Stimulated activated CD8-positive, alpha-beta memory T cell treated with anti-CD3 and anti-CD28 coated beads, Interleukin-12 subunit alpha, Interleukin-12 subunit beta, amount 100 ng/mL, for 1 hour (primary cell): ENCODE data around the gene CRTC1.
"Not testable (repeated sequence)": the region's sequence is repeated elsewhere in the genome, so short reads cannot be mapped to it uniquely, and the experiment has no call there.

ENCODE experiments used
- DNase-seq: peaks from one replicate; pipeline ENCODE4 v3.0.0-alpha.2; 2020; ENCODE audit warnings: low read depth

The CRTC1 gene

DNA sequence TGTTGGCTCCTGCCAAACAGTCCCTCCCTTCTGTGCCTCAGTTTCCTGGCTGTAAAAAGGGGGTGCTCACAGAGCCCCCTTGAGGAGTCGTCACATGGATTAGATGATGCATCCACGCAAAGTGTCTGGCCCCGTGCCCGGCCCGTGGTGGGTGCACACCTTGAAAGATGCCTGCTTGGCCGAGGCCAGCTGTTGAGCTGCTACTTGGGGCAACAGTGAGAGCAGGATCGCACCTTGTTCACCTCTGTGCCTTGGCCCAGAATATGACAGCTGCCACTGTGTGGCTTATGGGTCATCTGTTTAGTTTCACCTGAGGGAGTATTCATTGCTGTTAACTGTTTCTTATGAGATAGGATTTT, 17.7 kb downstream of the CRTC1 start:
- DNase-seq: no peak

DNA sequence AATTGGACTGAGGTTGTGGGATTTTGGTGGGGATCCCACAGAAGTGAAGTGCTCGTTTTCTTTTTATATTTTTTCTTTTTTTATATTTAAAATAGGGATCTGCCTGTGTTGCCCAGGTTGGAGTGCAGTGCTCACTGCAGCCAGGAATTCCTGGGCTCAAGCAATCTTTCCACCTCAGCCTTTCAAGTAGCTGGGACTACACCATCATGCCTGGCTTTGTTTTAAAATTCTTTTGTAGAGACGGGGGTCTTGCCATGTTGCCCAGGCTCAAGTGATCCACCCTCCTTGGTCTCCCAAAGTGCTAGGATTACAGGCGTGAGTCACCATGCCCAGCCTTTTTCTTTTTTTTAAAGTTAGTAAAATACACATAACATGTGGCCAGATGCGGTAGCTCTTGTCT, 20.6 kb downstream of the CRTC1 start:
- DNase-seq: no peak

DNA sequence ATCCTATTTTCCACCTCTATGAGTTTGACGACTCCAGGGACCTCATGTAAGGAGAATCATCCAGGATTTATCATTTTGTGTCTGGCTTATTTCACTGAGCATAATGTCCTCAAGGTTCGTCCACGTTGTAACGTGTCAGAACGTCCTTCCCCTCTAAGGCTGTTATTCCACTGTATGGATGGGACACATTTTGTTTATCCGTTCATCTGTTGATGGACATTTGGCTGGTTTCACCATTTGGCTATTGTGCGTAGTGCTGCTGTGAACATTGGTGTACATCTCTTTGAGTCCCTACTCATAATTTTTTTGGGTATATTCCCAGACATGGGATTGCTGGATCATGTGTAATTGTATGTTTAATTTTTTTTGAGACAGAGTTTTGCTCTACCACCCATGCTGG, 21.5 kb downstream of the CRTC1 start:
- no peak for DNase-seq

DNA sequence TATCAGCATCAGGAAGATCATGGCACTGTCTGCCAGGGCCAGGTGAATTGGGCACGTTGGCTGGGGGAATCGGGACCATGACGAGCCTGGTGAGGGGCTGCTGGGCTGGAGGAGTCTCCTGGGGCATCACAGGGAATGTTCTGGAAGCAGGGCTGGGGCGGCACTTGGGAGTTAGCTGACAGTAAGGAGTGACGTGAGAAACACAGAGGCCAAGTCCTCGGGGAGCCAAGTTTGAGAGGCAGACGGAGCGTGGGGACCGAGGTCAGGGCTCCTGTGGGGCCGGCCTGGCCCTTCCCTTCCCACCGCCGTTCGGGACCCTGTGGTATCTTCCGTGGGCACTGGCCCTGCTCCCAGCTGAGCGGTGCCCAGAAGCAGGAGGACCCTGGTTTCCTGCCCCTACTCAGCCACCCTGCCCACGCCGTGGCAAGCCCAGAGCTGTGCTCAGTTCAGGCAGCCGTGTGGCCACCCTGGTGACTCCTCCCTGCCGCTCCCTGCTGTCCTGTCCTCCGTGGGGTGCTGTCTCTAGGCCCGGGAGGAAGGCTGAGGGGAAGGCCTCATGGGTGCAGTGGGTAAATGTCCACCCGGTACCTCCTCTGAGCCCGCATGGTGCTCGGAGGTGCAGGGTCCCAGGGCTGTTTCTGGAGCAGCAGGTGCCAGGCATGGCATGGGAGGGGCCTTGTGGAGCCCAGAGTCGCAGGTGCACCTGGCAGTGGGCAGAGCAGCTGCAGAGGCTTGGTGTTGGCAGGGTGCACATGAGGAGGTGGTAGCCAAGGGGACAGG, 25.2 kb downstream of the CRTC1 start:
- DNase-seq: no peak

DNA sequence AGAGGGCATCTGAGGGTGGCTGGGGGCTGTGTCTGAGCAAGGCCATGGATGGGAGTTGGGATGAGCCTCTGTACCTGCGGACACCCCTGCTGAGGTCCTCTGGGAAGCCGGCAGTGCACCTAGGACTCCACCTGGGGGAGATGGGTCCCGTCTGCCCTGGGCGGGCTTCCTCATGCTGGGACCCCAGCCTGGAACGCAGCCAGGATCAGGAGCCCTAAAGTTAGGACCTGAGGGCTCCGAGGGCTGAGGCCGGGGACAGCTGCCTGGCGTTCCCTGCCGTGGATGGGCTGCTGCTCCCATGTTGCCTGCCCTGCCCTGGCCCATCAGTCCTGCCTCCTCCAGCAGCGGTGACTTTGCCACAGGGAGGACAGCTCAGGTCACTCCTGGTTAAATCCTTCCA, 26.1 kb downstream of the CRTC1 start:
- no peak for DNase-seq

DNA sequence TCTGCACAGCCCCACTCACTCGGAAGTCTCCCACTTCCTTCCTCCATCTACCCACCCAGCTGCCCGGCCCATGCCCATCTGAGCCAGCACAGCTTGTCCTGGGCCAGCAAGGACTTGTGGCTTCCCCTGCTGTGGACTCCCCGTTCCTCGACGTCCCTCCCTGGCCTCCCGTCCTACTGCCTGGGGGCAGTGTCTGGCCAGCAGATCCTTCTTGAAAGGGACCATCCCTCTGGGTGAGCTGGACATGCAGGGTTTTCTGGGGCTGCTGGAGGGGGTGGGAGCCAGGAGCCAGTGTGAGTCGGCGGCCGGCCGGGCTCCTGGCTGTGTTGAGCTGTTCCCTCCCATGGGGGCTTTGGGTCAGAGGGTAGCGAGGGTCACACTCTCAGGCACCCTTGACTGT, 26.7 kb downstream of the CRTC1 start:
- no peak for DNase-seq

DNA sequence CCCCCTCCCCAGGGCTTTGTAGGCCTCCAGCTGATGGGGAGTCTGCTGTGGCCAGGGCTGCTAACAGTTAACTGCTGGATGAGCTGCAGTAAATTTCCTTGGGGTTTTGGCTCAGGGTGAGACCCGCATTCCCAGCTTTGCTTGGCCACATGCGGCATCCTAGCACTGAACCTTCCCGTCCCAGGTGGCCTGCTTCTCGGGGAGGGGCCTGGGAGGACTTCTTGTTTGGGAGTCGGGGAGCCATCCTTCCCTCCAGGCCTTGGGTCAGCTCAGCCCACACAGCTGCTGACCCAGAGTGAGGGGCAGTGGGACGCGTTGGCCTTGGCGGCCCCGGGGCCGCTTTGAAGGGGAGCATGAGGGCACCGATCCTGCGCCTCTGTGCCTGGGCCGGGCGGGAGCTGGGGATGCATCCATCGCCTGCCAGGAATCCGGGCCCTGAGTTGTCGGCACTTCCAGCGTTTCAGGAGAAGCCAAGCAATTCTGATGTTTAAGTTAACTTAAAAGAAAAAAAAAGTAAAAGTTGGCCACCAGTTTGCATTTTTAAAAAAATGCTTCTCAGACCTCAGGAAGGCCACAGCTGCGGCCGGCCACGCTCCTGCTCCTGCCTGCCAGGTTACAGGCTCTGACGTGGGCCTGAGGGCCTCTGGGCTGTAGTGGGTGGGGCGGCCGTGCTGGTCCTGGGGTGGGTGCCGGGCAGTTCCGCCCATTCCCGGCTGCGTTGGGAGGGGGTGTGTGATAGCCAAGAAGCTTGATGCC, 27.7 kb downstream of the CRTC1 start:
- DNase-seq: no peak

DNA sequence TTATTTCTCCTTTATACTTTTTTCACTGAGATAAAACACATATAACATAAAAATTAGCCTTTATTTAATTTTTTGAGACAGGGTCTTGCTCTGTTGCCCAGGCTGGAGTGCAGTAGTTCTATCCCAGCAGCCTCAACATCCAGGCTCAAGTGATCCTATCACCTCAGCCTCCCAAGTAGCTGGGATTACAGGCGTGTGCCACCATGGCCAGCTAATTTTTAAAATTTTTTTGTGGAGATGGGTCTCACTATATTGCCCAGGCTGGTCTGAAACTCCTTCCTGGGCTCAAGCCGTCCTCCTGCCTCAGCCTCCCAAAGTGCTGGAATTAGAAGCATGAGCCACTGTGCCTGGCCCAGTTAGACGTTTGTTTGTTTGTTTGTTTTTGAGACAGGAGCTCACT, 28.4 kb downstream of the CRTC1 start:
- no peak for DNase-seq

DNA sequence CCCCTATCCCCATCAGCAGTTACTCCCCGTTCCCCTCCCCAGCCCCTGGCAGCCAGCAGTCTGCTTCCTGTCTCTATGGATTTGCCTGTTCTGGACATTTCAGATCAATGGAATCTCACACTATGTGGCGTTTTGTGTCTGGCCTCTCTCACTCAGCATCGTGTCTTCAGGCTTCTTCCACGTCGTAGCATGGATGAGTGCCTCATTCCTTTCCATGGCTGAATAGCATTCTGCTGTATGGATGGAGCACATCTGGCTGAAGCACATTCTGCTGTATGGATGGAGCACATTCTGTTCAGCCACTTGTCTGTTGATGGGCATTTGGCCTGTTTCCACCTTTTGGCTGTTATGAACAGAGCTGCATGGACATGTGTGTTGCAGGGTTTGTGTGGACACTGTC, 29.5 kb downstream of the CRTC1 start:
- DNase-seq: no peak

DNA sequence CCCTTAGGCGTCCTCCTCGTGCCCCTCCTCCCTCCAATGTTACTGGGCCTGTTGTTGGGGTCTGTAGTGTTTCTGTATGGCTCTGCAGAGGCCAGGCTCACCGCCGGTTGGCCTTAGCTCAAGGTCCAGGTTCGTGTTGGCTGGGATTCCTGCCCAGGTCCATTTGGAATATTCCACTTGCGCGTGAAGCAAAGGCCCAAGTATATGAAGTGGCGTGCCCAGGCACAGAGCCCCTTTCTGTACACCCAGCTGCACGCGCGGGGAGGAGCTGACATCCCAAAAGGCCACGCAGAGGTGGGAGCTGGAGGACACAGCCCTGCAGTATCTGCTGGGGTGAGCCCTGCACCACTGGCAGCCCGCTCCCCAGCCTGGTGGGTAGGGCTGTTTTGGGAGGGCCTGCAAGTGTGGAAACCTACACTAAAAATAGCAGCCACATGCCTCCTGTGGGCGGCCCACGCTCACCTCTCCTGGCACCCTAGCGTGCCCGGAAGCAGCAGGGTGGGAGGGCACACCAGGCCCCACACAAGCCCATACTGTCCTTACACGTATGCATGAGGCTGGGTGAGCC, 30.2 kb downstream of the CRTC1 start:
- DNase-seq: no peak

DNA sequence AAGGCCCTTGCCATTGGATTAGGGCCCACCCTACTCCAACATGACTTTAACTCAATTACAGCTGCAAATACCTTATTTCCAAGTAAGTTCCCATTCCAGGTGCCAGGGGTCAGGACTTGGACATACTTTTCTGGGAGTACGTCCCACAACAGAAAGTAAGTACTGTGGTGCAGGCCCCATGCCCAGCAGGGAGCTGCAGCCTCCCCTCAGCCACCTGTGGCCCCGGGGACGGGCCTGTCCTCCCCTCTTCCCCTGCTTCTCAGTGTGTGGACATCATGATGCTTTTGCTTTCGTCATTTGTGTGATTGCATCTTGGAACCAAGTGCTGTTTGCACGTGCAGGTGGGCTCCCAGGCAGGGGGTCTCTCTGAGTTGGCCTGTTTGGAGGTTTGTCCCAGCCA, 31.9 kb downstream of the CRTC1 start:
- no peak for DNase-seq

DNA sequence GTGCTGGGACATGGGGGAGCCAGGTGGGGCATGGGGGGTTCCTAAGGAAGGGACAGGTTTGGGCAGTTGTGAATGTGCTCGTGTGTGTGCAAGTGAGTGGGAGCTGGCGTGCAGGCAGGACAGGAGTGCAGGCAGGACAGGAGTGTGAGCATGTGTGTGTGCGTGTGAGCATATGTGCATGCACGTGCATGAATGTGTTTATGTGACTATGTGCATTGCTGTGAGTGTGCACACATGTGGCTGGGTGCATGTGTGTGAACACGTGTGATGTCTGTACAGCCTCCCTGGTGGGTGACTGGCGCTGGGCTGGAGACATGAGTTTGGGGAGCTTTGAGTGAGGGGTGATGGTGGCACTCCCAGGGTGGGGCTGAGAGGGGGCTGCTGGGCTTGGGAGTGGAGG, 33.4 kb downstream of the CRTC1 start:
- DNase-seq: no peak

DNA sequence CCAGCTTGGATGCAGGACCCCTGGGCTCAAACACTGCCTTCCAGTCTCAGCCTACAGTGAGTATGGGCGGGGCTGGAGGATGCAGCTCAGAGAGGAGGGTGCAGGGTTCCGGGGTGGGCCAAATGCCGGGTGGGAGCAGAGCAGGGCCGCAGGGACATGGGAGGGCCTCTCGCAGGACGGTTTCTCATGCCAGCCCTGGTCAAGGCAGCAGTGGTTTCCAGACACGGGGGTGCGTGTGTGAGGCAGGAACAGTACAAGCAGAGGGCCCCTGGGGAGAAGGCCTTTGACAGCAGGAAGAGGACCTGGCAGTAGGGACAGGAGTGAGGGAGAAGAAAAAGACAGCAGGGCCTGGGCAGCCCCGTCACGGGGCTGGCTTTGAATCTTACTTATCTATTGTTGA, 34.1 kb downstream of the CRTC1 start:
- no peak for DNase-seq

DNA sequence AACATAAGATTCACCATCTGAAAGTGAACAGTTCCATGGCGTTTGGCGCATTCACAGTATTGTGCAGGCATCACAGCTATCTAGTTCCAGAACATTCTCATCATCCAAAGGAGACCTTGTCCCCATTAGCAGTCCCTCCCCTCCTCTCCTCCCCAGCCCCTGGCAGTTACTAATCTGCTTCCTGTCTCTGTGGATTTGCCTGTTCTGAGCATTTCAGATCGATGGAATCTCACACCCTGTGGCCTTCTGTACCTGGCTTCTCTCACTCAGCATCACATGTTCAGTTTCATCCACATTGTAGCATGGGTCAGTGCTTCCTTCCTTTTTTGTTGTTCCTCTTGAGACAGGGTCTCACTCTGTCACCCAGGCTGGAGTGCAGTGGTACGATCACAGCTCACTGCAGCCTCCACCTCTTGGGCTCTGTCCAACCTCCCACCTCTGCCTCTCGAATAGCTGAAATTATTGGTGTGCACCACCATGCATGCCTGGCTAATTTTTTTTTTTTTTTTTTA, 34.6 kb downstream of the CRTC1 start:
- no peak for DNase-seq

DNA sequence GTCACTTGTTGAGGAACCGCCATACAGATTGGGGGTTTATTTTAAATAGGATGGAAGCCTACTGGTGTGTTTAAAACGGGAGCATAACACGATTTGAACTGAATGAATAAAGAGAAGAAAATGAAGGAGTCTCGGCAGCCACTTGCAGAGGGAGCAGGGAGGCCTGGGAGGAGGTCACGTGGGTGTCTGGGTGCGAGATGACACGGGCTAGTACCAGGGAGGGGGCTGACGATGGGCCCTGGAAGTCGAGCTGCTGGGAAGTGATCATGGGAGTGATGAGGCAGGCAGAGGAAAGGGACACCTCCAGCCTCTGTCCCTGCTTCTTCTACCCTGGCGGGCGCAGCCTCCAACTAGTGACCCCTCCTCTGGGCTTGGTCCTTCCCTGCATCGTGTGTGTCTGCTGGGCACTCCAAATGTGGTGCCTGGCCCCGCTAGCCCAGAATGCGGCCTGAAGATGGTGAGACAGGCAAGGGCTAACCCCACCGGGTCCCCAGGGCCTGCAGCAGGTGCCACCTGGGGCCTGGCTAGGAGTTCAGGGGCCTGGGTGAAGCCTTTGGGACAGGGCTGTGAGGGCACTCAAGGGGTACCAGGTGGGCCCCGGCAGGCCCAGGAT, 35.5 kb downstream of the CRTC1 start:
- DNase-seq: no peak

DNA sequence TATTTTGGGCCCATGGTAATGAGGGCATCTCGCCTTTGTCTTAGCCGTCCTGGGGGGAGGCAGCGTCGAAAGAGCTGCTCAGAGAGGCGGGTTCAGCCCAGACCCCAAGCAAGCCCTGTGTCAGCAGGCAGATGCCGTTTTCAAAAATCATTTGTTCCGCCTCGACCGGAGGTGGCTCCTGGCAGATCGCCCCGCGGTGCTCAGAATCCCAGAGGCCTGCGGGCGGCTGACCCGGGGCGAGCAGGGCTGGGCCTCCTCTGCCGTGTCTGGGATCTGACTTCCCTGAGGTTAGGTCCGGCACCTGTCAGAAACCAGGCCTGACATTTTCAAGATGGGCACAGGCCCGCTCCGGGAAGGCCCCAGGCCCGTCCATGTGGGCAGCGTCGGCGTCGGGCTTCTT, 36.1 kb downstream of the CRTC1 start:
- DNase-seq: no peak

DNA sequence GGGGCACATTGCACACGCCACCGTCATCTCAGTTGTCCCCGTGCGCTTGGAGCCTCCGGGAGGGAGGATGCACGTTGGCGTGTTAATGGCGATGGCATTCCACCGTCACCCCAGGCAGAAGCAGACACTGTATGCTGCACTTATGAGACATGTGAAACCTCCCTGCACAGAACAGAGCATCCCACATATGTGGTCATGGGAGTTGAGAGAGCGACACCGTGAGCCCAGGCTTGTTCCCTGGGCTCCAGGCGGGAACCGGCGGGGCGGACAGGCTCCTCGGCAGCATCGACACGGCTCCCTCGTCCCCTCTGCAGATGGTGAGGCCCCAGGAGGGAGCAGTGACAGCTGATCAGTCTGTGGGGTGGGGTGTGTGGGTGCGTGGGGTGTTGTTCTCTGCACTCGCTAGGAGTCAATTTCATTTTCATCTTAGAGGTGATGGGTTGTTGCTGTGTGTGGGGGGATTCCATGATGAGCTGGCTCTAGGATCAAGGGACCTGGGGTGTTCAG, 40.4 kb downstream of the CRTC1 start:
- DNase-seq: no peak

DNA sequence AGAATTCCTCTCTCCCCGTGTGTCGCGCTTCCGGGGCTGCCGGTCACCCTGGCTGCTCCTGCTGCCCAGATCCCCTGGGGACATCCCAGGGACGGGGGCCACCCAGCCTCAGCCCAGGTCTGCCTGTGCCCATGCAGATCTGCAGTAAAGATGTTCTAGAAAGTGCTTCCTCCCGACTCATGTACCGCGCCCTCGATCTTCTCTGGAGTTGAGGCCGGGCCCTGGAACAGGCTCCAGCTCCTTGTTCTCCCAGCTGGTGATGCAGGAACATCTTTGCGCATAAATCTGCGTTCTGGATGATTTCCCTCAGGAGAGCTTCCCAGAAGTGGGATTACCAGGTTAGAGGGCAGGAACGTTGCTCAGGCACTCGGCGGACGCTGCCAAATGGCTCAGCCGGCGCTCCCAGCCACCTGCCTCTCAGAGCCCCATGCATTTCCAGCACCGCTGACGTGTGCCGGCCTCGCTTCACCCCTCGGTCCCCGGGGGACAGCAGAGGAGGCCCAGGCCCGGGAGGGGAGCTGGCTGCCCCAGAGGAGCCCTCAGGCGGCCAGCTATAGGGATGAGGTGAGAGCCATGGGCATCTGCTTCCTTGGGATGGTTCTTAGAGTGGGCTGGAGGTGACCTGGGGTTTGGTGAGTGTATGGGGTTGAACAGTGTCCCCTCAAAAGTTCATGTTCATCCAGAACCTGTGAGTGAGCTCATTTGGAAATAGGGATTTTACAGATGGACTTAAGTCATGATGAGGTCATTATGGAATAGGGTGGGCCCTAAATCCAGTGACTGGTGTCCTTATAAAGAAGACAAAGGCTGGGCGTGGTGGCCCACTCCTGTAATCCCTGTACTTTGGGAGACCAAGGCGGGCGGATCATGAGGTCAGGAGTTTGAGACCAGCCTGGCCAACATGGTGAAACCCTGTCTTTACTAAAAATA, 42.6 kb downstream of the CRTC1 start:
- no peak for DNase-seq

DNA sequence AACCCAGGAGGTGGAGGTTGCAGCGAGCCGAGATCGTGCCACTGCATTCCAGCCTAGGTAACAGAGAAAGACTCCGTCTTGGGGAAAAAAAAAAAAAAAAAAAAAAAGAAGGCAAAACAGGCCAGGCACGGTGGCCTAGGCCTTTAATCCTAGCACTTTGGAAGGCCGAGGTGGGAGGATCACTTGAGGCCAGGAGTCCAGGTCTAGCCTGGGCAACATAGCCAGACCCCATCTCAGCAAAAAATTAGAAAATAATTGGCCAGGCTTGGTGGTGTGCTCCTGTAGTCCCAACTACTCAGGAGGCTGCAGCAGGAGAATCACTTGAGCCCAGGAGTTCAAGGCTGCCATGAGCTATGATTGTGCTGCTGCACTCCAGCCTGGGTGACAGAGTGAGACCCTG, 43.4 kb downstream of the CRTC1 start:
- DNase-seq: no peak

DNA sequence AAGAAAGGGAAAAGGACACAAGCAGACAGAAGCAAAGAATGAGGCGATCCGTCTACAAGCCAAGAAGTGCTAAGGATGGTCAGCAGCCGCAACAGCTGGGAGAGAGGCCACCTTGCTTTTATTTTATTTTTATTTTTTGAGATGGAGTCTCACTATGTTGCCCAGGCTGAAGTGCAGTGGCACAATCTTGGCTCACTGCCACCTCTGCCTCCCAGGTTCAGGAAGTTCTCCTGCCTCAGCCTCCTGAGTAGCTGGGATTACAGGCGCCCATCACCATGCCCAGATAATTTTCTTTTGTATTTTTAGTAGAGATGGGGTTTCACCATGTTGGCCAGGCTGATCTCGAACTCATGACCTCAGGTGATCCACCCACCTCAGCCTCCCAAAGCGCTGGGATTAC, 44.1 kb downstream of the CRTC1 start:
- DNase-seq: not testable (repeated sequence)

DNA sequence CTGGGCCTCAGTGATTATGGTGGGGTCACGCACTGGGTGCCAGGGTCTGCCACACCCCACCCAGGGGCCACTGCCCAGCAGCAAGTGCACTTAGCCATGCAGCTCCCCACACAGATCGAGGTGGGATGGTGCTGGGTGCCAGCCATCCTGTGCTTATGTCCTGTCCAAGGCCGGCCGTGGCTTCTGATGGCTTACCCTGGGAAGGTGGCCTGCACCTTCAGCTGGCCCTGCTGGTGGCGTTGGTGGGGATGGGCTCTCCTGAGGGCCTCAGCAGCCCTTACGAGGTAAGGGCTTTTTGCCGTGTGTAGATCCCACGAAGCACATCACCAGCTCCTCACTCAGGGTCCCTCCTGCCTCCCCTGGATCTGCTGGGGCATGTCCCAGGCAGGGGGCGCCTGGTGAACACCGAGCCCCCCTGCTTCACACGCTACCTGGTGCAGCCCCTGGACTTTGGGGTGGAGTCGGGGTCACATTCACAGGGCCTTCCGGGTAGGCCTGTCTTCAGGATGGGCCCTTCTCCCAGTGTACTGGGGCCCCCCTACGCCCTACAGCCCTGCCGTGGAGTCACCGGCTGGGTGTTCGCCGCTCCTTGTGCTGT, 46.6 kb downstream of the CRTC1 start:
- no peak for DNase-seq
